ENCODE results near the gene LRFN2. TPM values are rescaled to one million over a fixed set of nuclear protein-coding genes. Genes with fewer than 3 reads are reported as not detected.

LRFN2 gene
- total and polyA plus RNA-seq, 2 of the 8 experiments (the other 6 are each of a cell fraction or from before 2014, with no cell fraction given): 2.3 TPM

DNA sequence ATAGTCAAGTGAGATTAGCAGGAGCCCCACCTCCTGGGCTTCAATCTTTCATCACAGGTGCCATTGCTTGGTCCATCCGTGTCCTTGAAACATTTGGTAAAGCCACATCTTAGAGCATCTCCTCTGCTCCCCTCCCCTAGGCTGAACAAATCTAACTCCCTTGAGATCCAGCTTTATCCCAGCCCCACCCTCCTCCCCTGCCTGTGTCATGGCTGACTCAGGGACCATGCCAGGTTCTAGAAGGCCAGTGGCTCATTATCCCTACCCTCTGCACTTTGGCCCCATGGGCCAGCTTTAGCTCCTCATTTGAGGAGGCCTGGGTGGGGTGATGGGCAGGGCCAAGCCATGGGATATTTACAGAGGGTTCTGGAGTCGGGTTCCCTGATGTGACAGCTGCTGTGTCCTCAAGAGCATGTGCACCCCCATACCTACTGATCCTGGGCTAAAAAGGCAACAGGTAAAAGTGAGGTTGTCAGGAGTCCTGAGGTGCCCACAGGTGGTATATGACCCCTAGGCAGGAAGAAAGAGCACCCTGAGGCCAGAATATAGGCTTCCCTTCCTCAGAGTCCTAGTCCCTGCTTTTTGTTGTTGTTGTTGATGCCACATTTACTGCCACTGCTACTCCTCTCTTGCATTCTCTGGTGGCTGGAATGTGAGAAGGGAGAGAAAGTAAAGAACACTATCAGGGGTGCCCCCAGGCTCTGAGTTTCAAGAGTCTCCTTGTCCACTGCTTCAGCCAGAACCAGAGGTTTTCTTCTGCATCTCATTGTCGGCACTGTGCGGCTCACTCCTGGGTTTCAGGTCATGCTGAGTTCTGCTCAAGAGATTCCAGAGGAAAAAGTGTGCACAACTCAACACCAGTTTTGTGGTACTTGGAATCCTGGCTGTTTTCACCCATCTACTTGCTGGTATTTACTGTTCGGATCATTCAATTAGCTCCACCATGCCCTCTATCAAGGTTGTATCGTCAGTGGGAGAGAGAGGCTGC is 228.4 kb downstream of the LRFN2 start:
- no peaks in the 10 kb centered on the region for H3K27me3 ChIP-seq (replicated peaks in 1 of 4; ENCODE audit: control insufficient read depth in 3 of 4, extremely low read depth in 1 of 4, insufficient read depth in 3 of 4, low read length in 3 of 4)
- H3K23me2 ChIP-seq (ENCODE audit: low read depth, low read length): no peaks in the 10 kb centered on the region
- H3K4me1 ChIP-seq (replicated peaks in 1 of 4; ENCODE audit: control insufficient read depth in 3 of 4, insufficient read depth in 4 of 4, low read length in 3 of 4): peaks cover 3 to 18% (median 14%) of the 10 kb centered on the region in 4 experiments; a peak in 5 of 7 replicates
- H2AFZ ChIP-seq (ENCODE audit: low read length): no peak overlapping the region
- peak overlapping the region; percentile 63; the same call in 1 of the 2 replicates for H2BK15ac ChIP-seq (ENCODE audit: low read length)
- H3K79me2 ChIP-seq (ENCODE audit: control insufficient read depth in 1 of 2, insufficient read depth in 2 of 2, low read length in 2 of 2): no peaks in the 10 kb centered on the region
- no peak overlapping the region for H3K23ac ChIP-seq (ENCODE audit: insufficient read length)
- H3K9me3 ChIP-seq (ENCODE audit: insufficient read depth in 2 of 2, low read depth in 1 of 2, low read length in 1 of 2): no peaks in the 10 kb centered on the region
- peak overlapping the region; percentile 49 for H4K5ac ChIP-seq (ENCODE audit: insufficient read length, low read depth, low read length)
- DNase-seq (ENCODE audit: low read depth in 1 of 2, low spot score in 2 of 2) (peak in 1 of 2 experiments; percentile 41), FAIRE-seq (no peak)
- peak overlapping the region; percentile 72 for H3K4ac ChIP-seq (replicated peaks; ENCODE audit: insufficient read length, low read depth, low read length)
- no peaks in the 10 kb centered on the region for H4K20me1 ChIP-seq (replicated peaks in 1 of 2; ENCODE audit: control insufficient read depth in 1 of 2, insufficient read depth in 2 of 2, low read length in 2 of 2)
- no peaks in the 10 kb centered on the region for H3K36me3 ChIP-seq (ENCODE audit: control insufficient read depth in 2 of 4, insufficient read depth in 4 of 4, low read length in 3 of 4)
- CTCF ChIA-PET (ENCODE audit: partially characterized antibody): interaction anchor here (0.7 to 2.0 kb wide), 4 partner anchors 30 to 543 kb away, joined by 3 to 5 read pairs (median 3); no protein-coding TSS in a partner anchor
- H2BK120ac ChIP-seq (replicated peaks; ENCODE audit: low read depth, low read length): peak overlapping the region; percentile 95
- no peak overlapping the region for H3K9ac ChIP-seq (replicated peaks in 1 of 4; ENCODE audit: extremely low read depth in 1 of 4, low read depth in 3 of 4, low read length in 3 of 4)
- H3K4me3 ChIP-seq (ENCODE audit: extremely low read depth in 1 of 4, insufficient read depth in 2 of 4, low read depth in 3 of 4, low read length in 4 of 4): peak overlapping the region in 1 of 4 experiments; percentile 9; a peak in 1 of 8 replicates
- H3K4me2 ChIP-seq (ENCODE audit: insufficient read depth in 1 of 2, low read depth in 2 of 2, low read length in 2 of 2): no peak overlapping the region
- POLR2A ChIA-PET (ENCODE audit: partially characterized antibody): no interaction called here
- H3K14ac ChIP-seq (ENCODE audit: insufficient read length): no peak overlapping the region
- H2AK5ac ChIP-seq (ENCODE audit: low read depth, low read length): peak overlapping the region; percentile 8
- no peak overlapping the region; the same call in 1 of the 2 replicates for H3K27ac ChIP-seq (ENCODE audit: low read depth, low read length)
- H4K91ac ChIP-seq (replicated peaks; ENCODE audit: insufficient read length, low read length): peak overlapping the region; percentile 91
- peak overlapping the region; percentile 56 for H2BK12ac ChIP-seq (ENCODE audit: low read depth, low read length)
- H3K56ac ChIP-seq (replicated peaks; ENCODE audit: insufficient read length, low read depth, low read length): no peak overlapping the region
- H3K18ac ChIP-seq (ENCODE audit: extremely low read depth, low read length): peak overlapping the region; percentile 41
- 0 out of 2 replicates have a peak overlapping the region, but pooled peaks have one; percentile 59 for H4K8ac ChIP-seq (ENCODE audit: extremely low read depth, insufficient read depth, low read length)
- H2BK5ac ChIP-seq (ENCODE audit: low read depth, low read length): peak overlapping the region; percentile 35; the same call in 1 of the 2 replicates
- WGBS, 2 experiments (ENCODE audit: extremely low coverage in 1 of 2, insufficient coverage in 1 of 2, insufficient read length in 1 of 2, insufficient replicate concordance in 2 of 2, low coverage in 1 of 2, low lambda C conversion rate in 2 of 2, missing lambda C conversion rate in 1 of 2): 81% methylated on average over 6 of the region's 6 CpGs; no CpG with 5 or more reads in 1 of the 2 experiments
- H2BK20ac ChIP-seq (ENCODE audit: low read length): peak overlapping the region; percentile 53
- no peaks in the 10 kb centered on the region for H3K79me1 ChIP-seq (ENCODE audit: low read depth, low read length)
- TF ChIP-seq, protein P1, sequence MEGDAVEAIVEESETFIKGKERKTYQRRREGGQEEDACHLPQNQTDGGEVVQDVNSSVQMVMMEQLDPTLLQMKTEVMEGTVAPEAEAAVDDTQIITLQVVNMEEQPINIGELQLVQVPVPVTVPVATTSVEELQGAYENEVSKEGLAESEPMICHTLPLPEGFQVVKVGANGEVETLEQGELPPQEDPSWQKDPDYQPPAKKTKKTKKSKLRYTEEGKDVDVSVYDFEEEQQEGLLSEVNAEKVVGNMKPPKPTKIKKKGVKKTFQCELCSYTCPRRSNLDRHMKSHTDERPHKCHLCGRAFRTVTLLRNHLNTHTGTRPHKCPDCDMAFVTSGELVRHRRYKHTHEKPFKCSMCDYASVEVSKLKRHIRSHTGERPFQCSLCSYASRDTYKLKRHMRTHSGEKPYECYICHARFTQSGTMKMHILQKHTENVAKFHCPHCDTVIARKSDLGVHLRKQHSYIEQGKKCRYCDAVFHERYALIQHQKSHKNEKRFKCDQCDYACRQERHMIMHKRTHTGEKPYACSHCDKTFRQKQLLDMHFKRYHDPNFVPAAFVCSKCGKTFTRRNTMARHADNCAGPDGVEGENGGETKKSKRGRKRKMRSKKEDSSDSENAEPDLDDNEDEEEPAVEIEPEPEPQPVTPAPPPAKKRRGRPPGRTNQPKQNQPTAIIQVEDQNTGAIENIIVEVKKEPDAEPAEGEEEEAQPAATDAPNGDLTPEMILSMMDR (IDR thresholded peaks at IDR 0.05; ENCODE audit: control extremely low read depth in 1 of 3, insufficient read depth in 1 of 3, low read depth in 1 of 3, low read length in 3 of 3): peak in 1 of 3 experiments; percentile 17; a peak in 1 of 4 replicates
- TF ChIP-seq POLR2A (IDR thresholded peaks at IDR 0.05; ENCODE audit: control extremely low read depth in 1 of 2, low read depth in 2 of 2, low read length in 2 of 2): no peak
- peak; percentile 69 for TF ChIP-seq TEAD4 (IDR thresholded peaks at IDR 0.05; ENCODE audit: low read depth, low read length)
- TF ChIP-seq SIRT6 (IDR thresholded peaks at IDR 0.05; ENCODE audit: low read length): no peak
- TF ChIP-seq KDM4A (IDR thresholded peaks at IDR 0.05; ENCODE audit: low read depth, low read length, severe bottlenecking): no peak
- no peak for TF ChIP-seq CBX5 (IDR thresholded peaks at IDR 0.05; ENCODE audit: low read depth, low read length)
- TF ChIP-seq HDAC6 (IDR thresholded peaks at IDR 0.05; ENCODE audit: low read depth, low read length): no peak

Data from H1 (cell line).